ENCODE results near the gene ZNF583.

ZNF583 gene

DNA sequence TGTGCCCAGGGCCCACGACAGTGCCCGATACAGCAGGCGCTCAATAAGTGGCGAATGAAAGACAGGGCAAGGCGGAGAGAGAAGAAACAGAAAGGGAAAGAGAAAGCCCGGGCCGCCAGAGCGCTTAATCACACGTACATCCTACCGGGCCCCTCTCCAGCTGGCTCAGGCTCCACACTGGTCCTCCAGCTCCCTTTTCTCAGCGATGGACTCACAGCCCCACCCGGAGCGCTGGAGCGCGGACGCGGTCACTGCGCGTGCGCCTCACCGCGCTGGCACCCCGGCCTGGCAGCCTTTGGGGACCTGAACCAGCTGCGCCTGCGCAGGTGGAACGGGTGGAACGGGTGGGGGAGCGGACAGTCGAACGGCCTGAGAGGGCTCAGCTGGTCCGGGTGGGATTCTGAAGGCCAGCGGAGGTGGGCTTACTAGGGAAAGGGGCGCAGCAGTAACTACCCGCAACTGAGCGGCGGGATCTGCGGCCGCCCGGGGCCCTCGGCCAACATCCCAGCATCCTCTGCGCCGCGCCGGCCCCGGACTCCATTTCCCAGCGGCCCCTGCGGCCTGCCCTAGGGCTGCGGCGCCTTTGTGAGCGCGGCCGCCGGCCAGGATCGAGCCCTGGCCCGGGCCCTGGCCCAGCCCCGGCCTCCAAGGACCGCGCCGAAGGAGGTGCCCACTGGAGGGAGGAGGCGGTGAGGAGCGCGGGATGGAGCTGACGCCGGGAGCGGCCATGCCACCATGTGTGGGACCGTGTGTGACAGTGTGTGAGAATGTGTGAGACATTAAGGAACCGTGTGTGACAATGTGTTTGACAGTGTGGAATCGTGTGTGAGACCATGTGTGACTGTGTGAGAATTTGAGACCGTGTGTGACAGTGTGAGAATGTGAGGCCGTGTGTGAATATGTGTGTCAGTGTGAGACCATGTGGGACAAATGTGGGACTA is at the start of gene ZNF583:
Gene ZNF583, plus strand, starts transcription at position 569 of the 941 bp plus-strand sequence. CDS start 2,783 bp downstream, outside the sequence.
- DNase-seq (ENCODE audit: low read depth): peak; percentile 96
- TF ChIP-seq CTCF (IDR thresholded peaks at IDR 0.05; ENCODE audit: insufficient read depth, low read depth, low read length, missing control alignments): no peak
- peak within 1 kb of the TSS; percentile 79 for H3K4me3 ChIP-seq (ENCODE audit: low read length)

DNA sequence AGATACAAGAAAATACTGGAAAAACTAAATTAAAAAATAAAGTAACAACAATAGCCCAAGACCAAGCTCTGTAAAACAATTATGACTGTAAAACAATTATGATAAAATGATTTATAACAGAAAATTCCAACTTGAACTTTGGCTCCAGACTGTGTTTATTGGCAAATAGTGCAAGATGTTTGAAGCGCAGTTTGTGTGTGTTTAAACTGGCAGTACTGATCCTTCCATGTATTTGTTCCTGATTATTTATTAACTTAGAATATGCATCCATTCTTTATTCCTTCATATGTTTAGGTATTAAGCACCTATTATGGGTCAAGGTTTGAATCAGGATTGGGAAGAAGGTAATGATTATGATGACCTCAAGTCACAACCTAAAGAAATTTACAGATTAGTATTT is 48.6 kb upstream of the ZNF583 start:
- no peak overlapping the region for H3K4me3 ChIP-seq (ENCODE audit: low read length)
- DNase-seq (ENCODE audit: low read depth): no peak

DNA sequence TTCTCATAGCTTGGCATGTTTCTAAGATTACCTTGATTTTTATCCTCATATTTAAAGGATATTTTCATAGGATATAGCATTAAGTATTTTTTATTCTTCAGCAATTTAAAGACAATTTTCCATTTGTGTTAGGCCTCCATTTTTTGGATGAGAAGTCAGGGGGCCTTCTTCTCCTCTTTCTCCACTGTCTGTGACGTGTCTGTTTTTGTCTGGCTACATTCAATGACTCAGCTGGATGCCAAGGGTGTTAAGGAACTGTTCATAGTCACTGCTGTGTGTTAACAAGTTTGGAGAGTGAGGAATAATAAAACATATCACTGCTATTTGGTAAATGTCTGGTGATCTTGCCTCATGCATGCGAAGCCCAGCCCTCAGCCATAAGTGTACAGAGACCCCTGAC is 47.2 kb upstream of the ZNF583 start:
- TF ChIP-seq CTCF (IDR thresholded peaks at IDR 0.05; ENCODE audit: insufficient read depth, low read depth, low read length, missing control alignments): no peak
- peak; percentile 37 for DNase-seq (ENCODE audit: low read depth)
- H3K4me3 ChIP-seq (ENCODE audit: low read length): no peak overlapping the region

More for the DNA sequence above, 48.6 kb upstream of the ZNF583 start:
- TF ChIP-seq CTCF (IDR thresholded peaks at IDR 0.05; ENCODE audit: insufficient read depth, low read depth, low read length, missing control alignments): no peak

GRCh38 chr19:56360841-56361240 is 43.3 kb upstream of the ZNF583 start:
- TF ChIP-seq CTCF (IDR thresholded peaks at IDR 0.05; ENCODE audit: insufficient read depth, low read depth, low read length, missing control alignments): no peak
- no peak overlapping the region for H3K4me3 ChIP-seq (ENCODE audit: low read length)
- DNase-seq (ENCODE audit: low read depth): no peak

DNA sequence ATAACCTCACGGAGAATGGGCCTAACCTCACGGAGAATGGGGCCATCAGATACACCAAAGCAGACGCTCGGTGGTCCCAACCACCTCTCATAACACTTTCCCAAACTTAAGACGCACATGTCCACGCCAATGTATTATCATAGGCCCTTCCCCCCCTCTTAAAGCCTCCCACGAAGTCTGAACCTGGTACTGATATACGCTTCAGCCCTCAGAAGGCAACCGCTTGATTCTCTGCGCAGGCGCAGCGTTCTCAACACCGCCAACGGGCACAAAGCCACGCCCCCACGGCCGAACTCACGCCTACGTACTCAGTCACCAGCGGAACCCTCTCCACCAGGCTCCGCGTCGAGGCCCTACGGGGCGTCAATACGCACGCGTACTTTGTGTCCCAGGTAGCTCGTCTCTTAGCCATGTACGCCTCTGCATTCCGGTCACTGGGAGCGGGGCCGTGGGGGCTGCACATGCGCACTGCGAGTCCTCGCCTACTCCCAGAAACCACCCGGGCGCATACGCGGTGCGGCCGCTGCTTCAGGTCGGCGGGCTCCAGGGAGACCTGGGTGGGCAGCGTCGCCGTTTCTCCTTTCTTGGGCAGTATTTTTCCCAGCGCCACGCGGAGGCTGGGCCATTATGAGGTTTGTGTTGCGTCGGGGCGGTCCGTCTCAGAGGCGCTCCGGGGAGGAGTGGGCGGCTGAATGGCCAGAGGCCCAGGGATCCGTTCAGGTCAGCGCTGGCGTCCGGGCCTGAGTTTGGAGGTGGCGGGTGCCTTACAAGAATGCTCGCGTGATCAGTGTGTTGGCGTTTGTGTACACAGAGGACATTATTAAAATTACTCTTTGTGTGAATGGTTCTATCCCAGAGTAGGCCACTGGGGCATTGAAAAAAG is 36.1 kb upstream of the ZNF583 start:
- peak; percentile 33 for TF ChIP-seq CTCF (IDR thresholded peaks at IDR 0.05; ENCODE audit: insufficient read depth, low read depth, low read length, missing control alignments)
- peak; percentile 97 for DNase-seq (ENCODE audit: low read depth)
- H3K4me3 ChIP-seq (ENCODE audit: low read length): peak overlapping the region; percentile 78

DNA sequence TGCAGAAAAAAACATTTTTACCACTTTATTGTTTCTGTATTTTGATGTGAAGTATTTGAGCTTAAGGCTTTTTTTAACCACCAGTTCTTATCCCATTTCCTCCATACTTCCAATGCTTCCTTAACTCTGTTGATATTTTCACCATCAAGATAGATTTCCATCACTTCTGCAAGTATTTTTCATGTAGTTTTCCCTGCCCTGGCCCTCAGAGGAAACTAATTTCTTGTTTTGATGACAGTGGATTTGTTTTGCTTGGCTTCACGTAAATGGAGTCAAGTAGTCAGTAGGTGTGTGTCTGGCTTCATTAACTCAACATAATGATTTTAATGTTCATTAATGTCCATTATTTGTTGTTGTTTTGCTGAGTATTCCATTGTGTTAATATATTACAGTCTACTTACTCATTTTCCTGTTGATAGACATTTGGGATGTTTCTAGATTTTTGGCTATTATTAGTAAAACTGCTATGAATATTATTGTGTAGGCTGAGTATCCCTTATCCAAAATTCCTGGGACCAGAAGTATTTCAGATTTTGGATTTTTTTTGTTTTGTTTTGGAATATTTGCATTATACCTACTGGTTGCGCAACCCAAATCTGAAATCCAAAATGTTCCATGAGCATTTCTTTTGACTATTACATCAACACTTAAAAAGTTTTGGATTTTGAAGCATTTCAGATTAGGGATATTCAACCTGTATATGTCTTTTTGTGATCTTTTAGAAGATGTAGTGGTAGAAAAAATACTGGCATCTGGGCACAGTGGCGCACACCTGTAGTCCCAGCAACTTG is 34.1 kb upstream of the ZNF583 start:
- no peak for DNase-seq (ENCODE audit: low read depth)
- no peak for TF ChIP-seq CTCF (IDR thresholded peaks at IDR 0.05; ENCODE audit: insufficient read depth, low read depth, low read length, missing control alignments)
- H3K4me3 ChIP-seq (ENCODE audit: low read length): no peak overlapping the region
